GM10266 (cell line): ENCODE data around the gene FSTL4.

Source experiments
- DNase-seq: peaks from one replicate; pipeline ENCODE4 v3.0.0; 2012; ENCODE audit errors: extremely low spot score
- CTCF ChIP-seq: IDR thresholded peaks from 2 replicates; pipeline ENCODE4 v1.5.1; 2012; ENCODE audit warnings: mild to moderate bottlenecking, low read depth; ENCODE audit not compliant: control insufficient read depth, insufficient read depth; ENCODE audit errors: missing control alignments

FSTL4 gene

GRCh38 chr5:133259199-133259997 lies 352.9 kb downstream of the FSTL4 start:
- no peak for TF ChIP-seq CTCF
- DNase-seq, result no peak

GRCh38 chr5:133257977-133258376 lies 354.4 kb downstream of the FSTL4 start:
- no peak for DNase-seq
- no peak for TF ChIP-seq CTCF

GRCh38 chr5:133256276-133256675 lies 356.1 kb downstream of the FSTL4 start:
- TF ChIP-seq CTCF, result no peak
- DNase-seq, result no peak

GRCh38 chr5:133254803-133255202 lies 357.5 kb downstream of the FSTL4 start:
- no peak for TF ChIP-seq CTCF

GRCh38 chr5:133253671-133254070 lies 358.7 kb downstream of the FSTL4 start:
- TF ChIP-seq CTCF, result no peak
- no peak for DNase-seq

More at GRCh38 chr5:133254803-133255202, 357.5 kb downstream of the FSTL4 start:
- no peak for DNase-seq

- no peak for DNase-seq
- no peak for TF ChIP-seq CTCF
Observed at GRCh38 chr5:133253070-133253469, 359.3 kb downstream of the FSTL4 start.

GRCh38 chr5:133252133-133252480 lies 360.2 kb downstream of the FSTL4 start:
- no peak for TF ChIP-seq CTCF

More at GRCh38 chr5:133252133-133252480, 360.2 kb downstream of the FSTL4 start:
- no peak for DNase-seq
